Naive thymus-derived CD8-positive, alpha-beta T cell (primary cell): ENCODE measurements around the gene FLT3. TPM values are rescaled to one million over a fixed set of nuclear protein-coding genes. Genes with fewer than 3 reads are reported as not detected.
"Not testable (repeated sequence)": the region's sequence is repeated elsewhere in the genome, so short reads cannot be mapped to it uniquely, and the experiment has no call there.

Experiments
- ATAC-seq, 2 donors: fragments of 150-1000 bp; cut with Tn5 transposase in 1 of 2; sonication (Bioruptor Pico), chemical (Tn5 transposase) in 1 of 2; 1 replicate in 1 of 2; 2 replicates in 1 of 2; pipeline ENCODE4 v1.10.0; 2021; ENCODE audit warnings: mild to moderate bottlenecking in 2 of 2, moderate library complexity in 2 of 2
- POLR2A ChIA-PET: fragments of 350-600 bp; sonication (Branson Sonifier 250); formaldehyde crosslinking; loops from one replicate; lab custom pipeline; 2021; ENCODE audit warnings: antibody characterized with exemption; lab: Charles Lee
- DNase-seq, 10 donors: peaks; one replicate each; pipeline versions ENCODE4 v3.0.0 to v3.0.0-alpha.2; 2020 to 2022
- H3K27ac Mint-ChIP-seq, 10 donors: one replicate each; pipeline ENCODE4 v1.8.0; 2020 to 2022; ENCODE audit warnings: mild to moderate bottlenecking in 10 of 10, mixed read lengths in 10 of 10, moderate library complexity in 4 of 10, inconsistent platforms in 1 of 10
- H3K27me3 Mint-ChIP-seq, 5 donors: one replicate each; pipeline ENCODE4 v1.8.0; 2021 to 2022; ENCODE audit warnings: mixed read lengths in 5 of 5
- H3K36me3 Mint-ChIP-seq, 3 donors: one replicate each; pipeline ENCODE4 v1.8.0; 2020 to 2022; ENCODE audit warnings: mixed read lengths in 3 of 3, mild to moderate bottlenecking in 2 of 3, inconsistent platforms in 1 of 3
- H3K4me1 Mint-ChIP-seq, 4 donors: one replicate each; pipeline ENCODE4 v1.8.0; 2021 to 2022; ENCODE audit warnings: mixed read lengths in 4 of 4
- H3K4me3 Mint-ChIP-seq, 10 donors: one replicate each; pipeline ENCODE4 v1.8.0; 2020 to 2022; ENCODE audit warnings: mild to moderate bottlenecking in 10 of 10, mixed read lengths in 10 of 10, moderate library complexity in 6 of 10, inconsistent platforms in 1 of 10
- H3K9me3 Mint-ChIP-seq, 9 donors: one replicate each; pipeline ENCODE4 v1.8.0; 2020 to 2022; ENCODE audit warnings: mixed read lengths in 9 of 9, mild to moderate bottlenecking in 3 of 9, inconsistent platforms in 1 of 9, moderate library complexity in 1 of 9
- polyA plus RNA-seq, 3 donors: library from polyadenylated mRNA; unstranded; fragments of 300-500 nt; fragmentation: Illumina TruSeq; gene quantifications; one replicate each; pipeline ENCODE4 v1.2.3, GENCODE V29; 2021
- total RNA-seq, 8 experiments: library from RNA in 2 of 8; stranded (reverse) in 2 of 8; gene quantifications; one replicate each; pipeline ENCODE4 v1.2.3 and lab custom pipeline; 2021 to 2026

The FLT3 gene
- total and polyA plus RNA-seq, 5 experiments from 2014 or later = 0.08 to 0.13 TPM; not detected in 3

- H3K36me3 Mint-ChIP-seq = no peaks in the 10 kb centered on the region
- H3K27ac Mint-ChIP-seq = no peak overlapping the region
- peaks cover 2 to 8% (median 4%) of the 10 kb centered on the region in 5 donors for H3K27me3 Mint-ChIP-seq
- H3K4me3 Mint-ChIP-seq = no peak overlapping the region
- ATAC-seq (no peak), DNase-seq (no peak)
- H3K4me1 Mint-ChIP-seq = peaks cover 0 to 7% (median 2%) of the 10 kb centered on the region in 4 donors
- no peaks in the 10 kb centered on the region for H3K9me3 Mint-ChIP-seq
- POLR2A ChIA-PET = no interaction called here
Measured at GRCh38 chr13:28010046-28010445, 90.3 kb downstream of the FLT3 start.

GRCh38 chr13:28005016-28005415 lies 95.4 kb downstream of the FLT3 start:
- DNase-seq, H3K27me3 Mint-ChIP-seq, H3K27ac Mint-ChIP-seq, H3K4me3 Mint-ChIP-seq, H3K9me3 Mint-ChIP-seq, POLR2A ChIA-PET, ATAC-seq, H3K4me1 Mint-ChIP-seq, H3K36me3 Mint-ChIP-seq: not testable (repeated sequence)

- POLR2A ChIA-PET = no interaction called here
- no peaks in the 10 kb centered on the region for H3K36me3 Mint-ChIP-seq
- ATAC-seq = no peak
- H3K4me3 Mint-ChIP-seq = no peak overlapping the region
- no peak for DNase-seq
- H3K27ac Mint-ChIP-seq = no peak overlapping the region
- H3K27me3 Mint-ChIP-seq = no peaks in the 10 kb centered on the region
- no peaks in the 10 kb centered on the region for H3K9me3 Mint-ChIP-seq
- peaks cover 0 to 1% (median under 1%) of the 10 kb centered on the region in 4 donors for H3K4me1 Mint-ChIP-seq
Measured at GRCh38 chr13:28002886-28003698, 97.3 kb downstream of the FLT3 start.

- no peaks in the 10 kb centered on the region for H3K27me3 Mint-ChIP-seq
- H3K36me3 Mint-ChIP-seq = no peaks in the 10 kb centered on the region
- ATAC-seq (no peak), DNase-seq (no peak)
- H3K4me1 Mint-ChIP-seq = peaks cover 0 to 5% (median 1%) of the 10 kb centered on the region in 4 donors
- POLR2A ChIA-PET = no interaction called here
- no peaks in the 10 kb centered on the region for H3K9me3 Mint-ChIP-seq
- no peak overlapping the region for H3K4me3 Mint-ChIP-seq
- H3K27ac Mint-ChIP-seq = no peak overlapping the region
Measured at GRCh38 chr13:28001837-28002473, 98.4 kb downstream of the FLT3 start.

GRCh38 chr13:28001049-28001448 lies 99.3 kb downstream of the FLT3 start:
- ATAC-seq = no peak
- H3K36me3 Mint-ChIP-seq = no peaks in the 10 kb centered on the region
- H3K27ac Mint-ChIP-seq = no peak overlapping the region
- no peaks in the 10 kb centered on the region for H3K27me3 Mint-ChIP-seq
- DNase-seq = no peak
- no peaks in the 10 kb centered on the region for H3K9me3 Mint-ChIP-seq
- H3K4me1 Mint-ChIP-seq = peaks cover 0 to 5% (median 1%) of the 10 kb centered on the region in 4 donors
- no peak overlapping the region for H3K4me3 Mint-ChIP-seq
- POLR2A ChIA-PET = no interaction called here

- H3K27ac Mint-ChIP-seq = no peak overlapping the region
- POLR2A ChIA-PET = no interaction called here
- H3K27me3 Mint-ChIP-seq = no peaks in the 10 kb centered on the region
- H3K9me3 Mint-ChIP-seq = no peaks in the 10 kb centered on the region
- H3K4me1 Mint-ChIP-seq = peaks cover 0 to 5% (median 1%) of the 10 kb centered on the region in 4 donors
- no peak for ATAC-seq
- H3K36me3 Mint-ChIP-seq = no peaks in the 10 kb centered on the region
- H3K4me3 Mint-ChIP-seq = no peak overlapping the region
- no peak for DNase-seq
Measured at GRCh38 chr13:28000567-28000966, 99.8 kb downstream of the FLT3 start.

GRCh38 chr13:27997904-27998522 lies 102.4 kb downstream of the FLT3 start:
- POLR2A ChIA-PET = no interaction called here
- H3K27me3 Mint-ChIP-seq = no peaks in the 10 kb centered on the region
- H3K4me3 Mint-ChIP-seq = no peak overlapping the region
- H3K27ac Mint-ChIP-seq = peak overlapping the region in 4 of 10 donors; percentile 1 to 28 (median 19)
- H3K36me3 Mint-ChIP-seq = no peaks in the 10 kb centered on the region
- H3K9me3 Mint-ChIP-seq = no peaks in the 10 kb centered on the region
- H3K4me1 Mint-ChIP-seq = peaks cover 0 to 5% (median 1%) of the 10 kb centered on the region in 4 donors
- peak; percentile 39 to 53 for ATAC-seq
- DNase-seq = peak in 4 of 10 donors; percentile 11 to 23 (median 16)

GRCh38 chr13:27991881-27992280 lies 108.5 kb downstream of the FLT3 start:
- no peaks in the 10 kb centered on the region for H3K4me1 Mint-ChIP-seq
- ATAC-seq (no peak), DNase-seq (no peak)
- POLR2A ChIA-PET = no interaction called here
- H3K27ac Mint-ChIP-seq = no peak overlapping the region
- H3K4me3 Mint-ChIP-seq = no peak overlapping the region
- no peaks in the 10 kb centered on the region for H3K36me3 Mint-ChIP-seq
- peaks cover 7 to 17% (median 8%) of the 10 kb centered on the region in 5 donors for H3K27me3 Mint-ChIP-seq
- no peaks in the 10 kb centered on the region for H3K9me3 Mint-ChIP-seq

GRCh38 chr13:27988520-27988919 lies 111.9 kb downstream of the FLT3 start, which contains the start of gene URAD:
TSS of gene URAD (minus strand) at chr13:27988693. CDS start at chr13:27988637, 56 bp downstream.
- H3K9me3 Mint-ChIP-seq = no peaks in the 10 kb centered on the region
- no peak within 1 kb of the TSS for H3K4me3 Mint-ChIP-seq
- no peaks in the 10 kb centered on the region for H3K36me3 Mint-ChIP-seq
- POLR2A ChIA-PET = no interaction called here
- no peaks in the 10 kb centered on the region for H3K4me1 Mint-ChIP-seq
- DNase-seq (no peak), ATAC-seq (no peak)
- no peak within 1 kb of the TSS for H3K27ac Mint-ChIP-seq
- H3K27me3 Mint-ChIP-seq = peaks cover 11 to 37% (median 13%) of the 10 kb centered on the region in 5 donors

GRCh38 chr13:27985600-27985999 lies 114.8 kb downstream of the FLT3 start:
- no peak for DNase-seq
- Mint-ChIP-seq H3K27me3 (peaks cover 29 to 66% (median 40%) of the 10 kb centered on the region in 5 donors), H3K4me1 (peaks cover 1 to 6% (median 3%) of the 10 kb centered on the region in 4 donors), H3K36me3 (no peaks in the 10 kb centered on the region), H3K9me3 (no peaks in the 10 kb centered on the region), H3K27ac (no peak overlapping the region), H3K4me3 (no peak overlapping the region)
- POLR2A ChIA-PET = no interaction called here
- no peak for ATAC-seq

GRCh38 chr13:27982361-27982760 lies 118.0 kb downstream of the FLT3 start:
- no peak for ATAC-seq
- no peak for DNase-seq
- POLR2A ChIA-PET = no interaction called here
- no peaks in the 10 kb centered on the region for H3K9me3 Mint-ChIP-seq
- H3K4me3 Mint-ChIP-seq = no peak overlapping the region
- no peak overlapping the region for H3K27ac Mint-ChIP-seq
- no peaks in the 10 kb centered on the region for H3K36me3 Mint-ChIP-seq
- H3K27me3 Mint-ChIP-seq = peaks cover 35 to 85% (median 58%) of the 10 kb centered on the region in 5 donors
- H3K4me1 Mint-ChIP-seq = peaks cover 2 to 27% (median 22%) of the 10 kb centered on the region in 4 donors

GRCh38 chr13:27981006-27981708 lies 119.2 kb downstream of the FLT3 start:
- ATAC-seq = no peak
- POLR2A ChIA-PET = no interaction called here
- DNase-seq = no peak
- H3K4me1 Mint-ChIP-seq = peaks cover 2 to 28% (median 23%) of the 10 kb centered on the region in 4 donors
- H3K27me3 Mint-ChIP-seq = peaks cover 33 to 82% (median 61%) of the 10 kb centered on the region in 5 donors
- no peaks in the 10 kb centered on the region for H3K9me3 Mint-ChIP-seq
- peak overlapping the region in 4 of 10 donors; percentile 44 to 65 (median 47) for H3K4me3 Mint-ChIP-seq
- H3K36me3 Mint-ChIP-seq = no peaks in the 10 kb centered on the region
- H3K27ac Mint-ChIP-seq = no peak overlapping the region
